Tibial nerve (tissue), 4 donors: ENCODE measurements around the gene TRNAU1AP.

Experiments
- CTCF ChIP-seq, 5 experiments: fragments of 200-600 bp in 3 of 5; fragments of 450-650 bp in 2 of 5; sonication (generic) in 3 of 5; IDR thresholded peaks; one replicate each; pipeline ENCODE4 v1.5.1; 2016 to 2019; ENCODE audit warnings: antibody characterized with exemption in 5 of 5, mild to moderate bottlenecking in 3 of 5, moderate library complexity in 2 of 5
- EP300 ChIP-seq, 2 donors: sonication (generic); formaldehyde crosslinking; IDR thresholded peaks; one replicate each; pipeline ENCODE4 v1.6.1; 2017; ENCODE audit warnings: antibody characterized with exemption in 2 of 2, mild to moderate bottlenecking in 1 of 2
- POLR2A ChIP-seq, 2 donors: fragments of 450-650 bp; IDR thresholded peaks; one replicate each; pipeline ENCODE4 v1.6.1; 2017; ENCODE audit warnings: antibody characterized with exemption in 2 of 2, mild to moderate bottlenecking in 2 of 2, moderate library complexity in 2 of 2

- TF ChIP-seq POLR2A (IDR thresholded peaks at IDR 0.05): no peak
- TF ChIP-seq CTCF (IDR thresholded peaks at IDR 0.05): no peak
- TF ChIP-seq EP300 (IDR thresholded peaks at IDR 0.05): no peak
Observed at GRCh38 chr1:28516518-28516956, 36.3 kb upstream of the TRNAU1AP start.
